CD4-positive, alpha-beta T cell treated with Interleukin-15 for 1 hour (primary cell): ENCODE measurements around the gene LRRC7.

ENCODE experiments used
- DNase-seq: peaks from one replicate; pipeline ENCODE4 v3.0.0-alpha.2; 2020

Gene LRRC7

DNA sequence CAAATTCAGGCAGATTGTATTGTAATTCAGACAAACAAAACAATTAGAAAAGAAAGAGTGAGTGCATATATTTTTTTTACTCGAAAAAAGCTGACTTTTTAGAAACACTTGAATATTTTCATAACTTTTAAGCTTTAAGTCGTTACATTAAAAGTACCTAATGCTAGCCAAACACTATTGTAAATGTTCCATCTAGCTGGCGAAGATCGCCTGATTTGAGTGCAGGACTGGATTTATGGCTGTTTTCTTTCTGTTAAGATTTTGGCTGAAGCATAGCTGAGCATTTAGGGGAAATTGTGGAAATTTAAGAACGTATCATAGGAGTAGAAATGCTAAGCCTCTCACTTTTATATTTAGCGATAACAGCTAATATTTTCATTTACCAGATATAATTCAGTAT is 24.6 kb downstream of the LRRC7 start:
- DNase-seq = no peak

DNA sequence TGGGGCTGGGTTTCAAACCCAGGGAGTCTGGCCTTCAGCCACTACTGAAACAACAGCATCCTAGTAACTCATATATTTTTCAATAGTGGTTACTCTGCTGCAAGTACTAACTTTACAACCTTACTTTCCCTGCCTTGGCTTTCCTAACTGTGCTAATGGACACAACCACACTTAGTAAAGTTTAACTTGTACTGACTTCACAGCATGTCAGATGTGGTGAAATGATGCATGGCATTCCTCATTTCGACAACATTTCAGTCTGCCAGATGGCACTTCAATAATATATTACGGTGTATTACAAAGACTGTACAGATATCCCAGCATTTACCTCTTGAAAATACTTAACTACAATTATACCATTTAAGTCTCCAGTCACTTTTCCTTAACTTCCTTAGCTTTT is 27.8 kb downstream of the LRRC7 start:
- no peak for DNase-seq

GRCh38 chr1:69611316-69611715 is 43.6 kb downstream of the LRRC7 start:
- DNase-seq = no peak

DNA sequence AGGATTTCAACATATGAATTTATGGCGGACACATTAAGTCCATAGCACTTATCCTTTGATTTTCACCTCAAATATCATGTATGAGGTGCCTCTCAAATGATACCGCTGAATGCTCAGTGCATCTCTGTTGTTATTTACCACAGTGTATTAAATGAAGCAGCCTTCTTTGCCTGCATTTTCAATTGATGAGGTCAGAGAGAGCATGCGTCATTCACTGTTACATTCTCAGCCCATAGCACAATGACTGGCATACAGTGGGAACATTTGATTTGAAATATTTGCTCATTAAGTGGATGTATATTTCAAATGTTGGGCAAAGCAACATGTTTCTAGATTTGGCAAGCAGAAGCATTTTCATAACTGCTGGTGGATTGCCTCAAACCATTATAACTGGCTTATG is 45.7 kb downstream of the LRRC7 start:
- no peak for DNase-seq

GRCh38 chr1:69638673-69639072 is 71.0 kb downstream of the LRRC7 start:
- DNase-seq = no peak

GRCh38 chr1:69639159-69639558 is 71.4 kb downstream of the LRRC7 start:
- no peak for DNase-seq

DNA sequence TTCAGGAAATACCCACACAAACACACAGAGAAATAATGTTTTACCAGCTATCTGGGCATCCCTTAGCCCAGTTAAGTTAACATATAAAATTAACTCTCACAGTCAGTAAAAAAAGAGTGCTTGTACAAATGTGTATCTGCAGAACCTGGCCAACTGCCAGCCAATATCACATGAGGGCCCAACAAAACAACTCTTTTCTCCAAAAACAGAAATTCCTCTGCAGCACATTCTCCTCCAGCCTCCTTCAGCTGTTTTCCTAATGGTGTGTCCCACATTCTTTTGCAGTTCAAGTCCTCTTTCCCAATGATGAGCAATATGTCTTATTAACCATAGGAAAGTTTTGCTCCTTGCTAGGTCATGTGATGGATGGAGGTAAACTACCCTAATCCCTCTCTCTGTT is 75.5 kb downstream of the LRRC7 start:
- no peak for DNase-seq

GRCh38 chr1:69645477-69645876 is 77.8 kb downstream of the LRRC7 start:
- DNase-seq = no peak

DNA sequence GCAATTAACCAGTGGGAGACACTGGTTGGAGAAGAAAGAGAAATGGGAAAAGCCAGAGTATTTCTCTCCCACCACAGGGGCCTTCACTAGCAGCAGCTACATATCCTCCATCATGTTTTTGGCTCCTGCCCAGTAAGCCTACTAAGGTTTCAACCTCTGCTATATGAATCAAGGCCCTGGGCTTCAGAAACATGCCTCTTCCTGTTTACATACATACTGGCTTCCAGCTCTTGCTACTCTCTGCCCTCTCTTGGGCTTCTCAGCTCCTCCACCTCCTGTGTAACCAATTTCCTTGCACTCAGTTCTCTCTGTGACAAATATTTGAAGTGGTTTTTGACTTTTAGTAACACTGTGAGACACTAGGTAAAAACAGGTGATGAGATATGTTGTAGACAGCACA is 80.8 kb downstream of the LRRC7 start:
- no peak for DNase-seq

GRCh38 chr1:69649383-69649990 is 81.8 kb downstream of the LRRC7 start:
- DNase-seq = no peak

DNA sequence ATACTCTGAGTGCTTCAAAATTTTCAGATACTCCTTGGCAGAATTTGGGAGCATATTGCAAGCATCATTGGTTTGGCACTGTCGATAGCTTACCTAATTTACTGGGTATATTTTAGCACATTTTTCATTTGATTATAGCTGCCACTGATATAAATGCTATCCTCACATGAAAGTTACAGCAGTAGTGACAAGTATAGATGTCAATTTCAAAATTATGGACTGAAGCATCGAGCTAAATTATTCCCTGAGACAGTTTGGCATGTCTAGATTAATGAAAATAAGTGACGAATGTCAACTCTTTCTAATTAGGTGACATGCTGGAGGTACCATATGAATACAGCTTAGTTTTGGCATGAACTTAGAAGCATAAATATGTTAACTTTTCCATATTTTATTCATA is 83.1 kb downstream of the LRRC7 start:
- no peak for DNase-seq

- no peak for DNase-seq
Observed at GRCh38 chr1:69651656-69652055, 83.9 kb downstream of the LRRC7 start.

DNA sequence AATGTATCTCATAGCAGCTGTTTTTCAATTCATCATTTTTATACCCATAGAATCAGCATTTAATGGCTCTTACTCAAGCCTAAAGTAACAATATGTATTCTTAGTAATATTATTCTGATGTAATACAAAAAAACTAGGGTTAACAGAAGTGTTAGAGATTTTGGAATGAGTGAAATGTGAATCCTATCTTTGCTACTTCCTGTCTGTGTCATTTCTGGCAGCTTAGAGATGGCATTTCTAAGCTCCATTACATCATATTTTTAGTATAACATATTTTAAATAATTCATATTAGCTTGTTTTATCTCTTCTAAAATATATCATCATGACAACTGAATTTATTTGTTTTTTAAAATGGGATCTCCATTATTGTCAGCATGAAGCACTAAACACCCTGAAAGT is 90.2 kb downstream of the LRRC7 start:
- DNase-seq = no peak

DNA sequence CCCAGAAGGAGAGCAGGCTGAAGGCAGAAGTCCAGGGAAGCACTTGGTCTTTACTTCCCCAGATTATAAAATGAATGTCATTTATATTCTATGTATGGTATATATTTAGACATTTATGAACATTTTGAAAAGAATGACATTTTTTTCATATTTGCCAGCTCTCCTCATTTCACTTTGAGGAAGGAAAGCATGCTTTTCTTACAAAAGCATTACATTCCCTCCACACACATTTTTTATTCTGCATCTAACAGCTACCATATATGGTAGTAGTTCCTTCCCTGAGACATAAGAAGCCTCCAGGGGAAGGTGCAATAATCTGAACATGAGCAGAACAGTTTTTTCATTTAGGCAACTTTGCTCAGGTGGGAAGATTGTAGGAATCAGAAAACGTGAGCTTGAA is 94.0 kb downstream of the LRRC7 start:
- DNase-seq = no peak

- DNase-seq = no peak
Observed at GRCh38 chr1:69662321-69662720, 94.6 kb downstream of the LRRC7 start.

DNA sequence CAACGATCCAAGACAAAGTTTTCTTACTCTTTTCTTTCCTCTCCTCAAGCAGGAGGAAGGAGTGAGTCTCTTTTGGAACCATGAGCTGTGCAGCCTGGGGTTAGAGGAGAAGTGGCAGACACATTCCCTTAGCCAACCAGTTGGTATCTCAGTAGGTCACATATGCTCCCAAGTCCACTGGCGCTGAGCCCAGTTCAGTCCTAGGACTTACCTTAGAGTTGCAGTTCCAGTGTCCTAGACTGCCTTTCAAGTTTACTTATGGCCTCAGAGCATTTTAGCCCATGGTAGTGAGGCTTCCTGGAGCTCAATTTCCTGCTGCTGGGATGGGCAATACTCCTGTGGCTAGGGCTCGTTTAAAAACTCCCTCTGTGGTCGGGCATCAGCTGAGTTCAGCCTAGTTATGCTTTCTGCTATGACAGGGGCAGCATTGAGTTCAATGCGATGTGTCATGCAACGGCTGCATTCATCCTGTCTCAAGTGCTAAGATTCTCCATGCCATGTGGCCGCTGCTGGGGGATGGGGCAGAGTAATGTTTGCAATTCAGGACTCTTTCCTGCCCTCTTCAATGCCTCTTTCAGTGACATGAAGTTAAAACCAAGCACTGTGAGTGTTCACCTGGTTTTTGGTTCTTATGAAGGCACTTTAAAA is 103.8 kb downstream of the LRRC7 start:
- DNase-seq = no peak

GRCh38 chr1:69673321-69673720 is 105.6 kb downstream of the LRRC7 start:
- DNase-seq = no peak

- no peak for DNase-seq
Observed at GRCh38 chr1:69679965-69680364, 112.2 kb downstream of the LRRC7 start.

DNA sequence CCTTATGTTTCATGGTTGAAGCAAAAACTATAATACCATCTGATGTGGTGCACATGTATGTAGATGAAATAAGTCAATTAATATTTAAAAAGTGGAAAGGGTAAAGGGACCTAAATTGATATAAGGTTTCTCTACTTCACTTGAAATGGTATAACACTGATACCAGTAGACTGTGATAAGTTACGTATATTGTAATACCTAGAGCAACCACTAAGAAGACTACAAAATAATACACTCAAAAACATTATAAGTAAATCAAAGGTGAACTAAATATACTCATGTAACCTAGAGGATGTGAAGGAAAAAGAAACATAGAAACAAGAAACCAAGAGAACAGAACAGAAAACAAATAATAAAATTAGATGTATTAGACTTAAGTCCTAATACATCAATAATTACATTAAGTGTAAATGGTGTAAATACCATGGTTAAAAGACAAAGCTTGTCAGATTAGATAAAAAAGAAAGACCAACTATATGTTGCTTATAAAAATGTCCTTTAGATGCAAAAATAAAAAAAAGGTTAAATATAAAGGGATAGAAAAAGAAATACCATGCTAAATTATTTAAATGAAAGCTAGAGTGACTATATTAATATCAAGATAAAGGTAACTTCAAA is 118.8 kb downstream of the LRRC7 start:
- no peak for DNase-seq

- DNase-seq = no peak
Observed at GRCh38 chr1:69688193-69688592, 120.5 kb downstream of the LRRC7 start.

- no peak for DNase-seq
Observed at GRCh38 chr1:69691179-69691578, 123.5 kb downstream of the LRRC7 start.

DNA sequence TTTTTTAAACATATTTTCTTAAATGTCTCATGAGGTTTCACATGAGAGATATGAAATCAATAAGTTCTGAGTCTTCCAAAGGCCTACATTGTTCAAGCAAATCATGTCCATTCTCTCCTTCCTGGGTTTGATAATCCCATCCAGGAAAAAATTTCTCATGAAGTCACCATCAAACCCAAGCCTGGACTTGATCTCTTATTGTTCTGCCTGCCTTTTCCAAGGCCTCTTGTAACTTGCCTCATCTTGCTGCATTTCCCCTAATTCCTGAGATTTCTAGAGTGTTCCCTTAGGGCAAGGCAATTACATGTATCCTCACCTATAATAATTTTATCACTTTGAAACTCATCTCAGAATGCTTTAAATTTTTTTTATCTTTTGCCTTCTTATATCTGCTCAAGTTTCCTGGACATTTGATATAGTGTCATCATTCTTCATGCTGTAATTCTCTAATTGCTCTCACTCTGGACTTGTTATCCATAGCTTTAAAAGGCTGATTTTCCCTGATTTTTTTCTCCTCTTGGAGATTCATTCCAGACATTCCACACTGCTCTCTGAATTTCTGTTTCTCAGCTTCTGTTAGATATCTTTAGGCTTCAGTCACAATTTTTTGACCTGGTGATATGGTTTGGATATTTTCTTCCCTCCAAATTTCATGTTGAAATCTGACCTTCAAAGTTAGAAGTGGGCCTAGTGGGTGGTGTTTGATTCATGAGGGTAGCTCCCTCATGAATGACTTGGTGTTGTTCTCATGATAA is 126.4 kb downstream of the LRRC7 start:
- no peak for DNase-seq

GRCh38 chr1:69697340-69697739 is 129.6 kb downstream of the LRRC7 start:
- no peak for DNase-seq

DNA sequence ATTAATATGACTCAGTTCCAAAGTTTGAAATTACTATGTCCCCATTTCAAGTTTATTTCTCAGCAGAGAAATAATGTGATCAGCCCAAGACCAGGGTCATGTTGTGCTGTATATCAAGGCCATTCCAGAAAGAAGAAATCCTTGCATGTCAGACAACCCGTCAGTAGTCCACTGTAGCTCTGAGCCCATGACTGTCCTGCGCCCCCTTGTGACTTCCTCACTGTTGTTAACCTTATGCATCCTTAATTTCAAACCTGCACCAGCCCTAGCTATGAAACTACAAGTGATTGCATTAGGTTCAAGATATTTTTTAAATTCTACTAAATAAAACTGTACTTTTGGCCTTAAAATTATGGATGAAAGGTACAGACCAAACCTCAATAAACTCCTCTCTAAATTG is 133.0 kb downstream of the LRRC7 start:
- DNase-seq = no peak
